ENCODE results near the gene PRG3.

PRG3 gene

GRCh38 chr11:57373146-57373545 lies 7.8 kb downstream of the PRG3 start:
- Histone ChIP-seq H3K4me2 (ENCODE audit: low read length) (no peak overlapping the region), H3K4me1 (ENCODE audit: low read length) (peaks cover 29% of the 10 kb centered on the region), H3K27ac (ENCODE audit: low read length) (no peak overlapping the region), H3K9ac (ENCODE audit: low read length) (no peak overlapping the region), H4K20me1 (ENCODE audit: insufficient read depth, low read length) (no peaks in the 10 kb centered on the region), H2AFZ (ENCODE audit: low read depth, low read length) (no peak overlapping the region), H3K4me3 (ENCODE audit: low read length) (no peak overlapping the region), H3K79me2 (ENCODE audit: low read length) (no peaks in the 10 kb centered on the region), H3K9me3 (ENCODE audit: insufficient read depth, low read length) (no peaks in the 10 kb centered on the region), H3K27me3 (ENCODE audit: low read depth, low read length) (peaks cover 13% of the 10 kb centered on the region; the same call in 1 of the 2 replicates), H3K36me3 (replicated peaks; ENCODE audit: low read depth, low read length) (no peaks in the 10 kb centered on the region)
- TF ChIP-seq CTCF (IDR thresholded peaks at IDR 0.05; ENCODE audit: low read depth, low read length) = no peak

- no peaks in the 10 kb centered on the region for H3K36me3 ChIP-seq (replicated peaks; ENCODE audit: low read depth, low read length)
- H3K4me3 ChIP-seq (ENCODE audit: low read length) = no peak overlapping the region
- no peaks in the 10 kb centered on the region for H3K27me3 ChIP-seq (ENCODE audit: low read depth, low read length)
- peaks cover 40% of the 10 kb centered on the region for H3K4me1 ChIP-seq (ENCODE audit: low read length)
- no peaks in the 10 kb centered on the region for H3K79me2 ChIP-seq (ENCODE audit: low read length)
- no peak overlapping the region for H2AFZ ChIP-seq (ENCODE audit: low read depth, low read length)
- no peak overlapping the region for H3K9ac ChIP-seq (ENCODE audit: low read length)
- no peak overlapping the region for H3K4me2 ChIP-seq (ENCODE audit: low read length)
- H3K9me3 ChIP-seq (ENCODE audit: insufficient read depth, low read length) = no peaks in the 10 kb centered on the region
- TF ChIP-seq EZH2phosphoT487 (IDR thresholded peaks at IDR 0.05; ENCODE audit: low read depth) = no peak
- TF ChIP-seq CTCF (IDR thresholded peaks at IDR 0.05; ENCODE audit: low read depth, low read length) = no peak
- H4K20me1 ChIP-seq (ENCODE audit: insufficient read depth, low read length) = no peaks in the 10 kb centered on the region
- H3K27ac ChIP-seq (ENCODE audit: low read length) = no peak overlapping the region
Measured at GRCh38 chr11:57370941-57371340, 10.0 kb downstream of the PRG3 start.

GRCh38 chr11:57370251-57370650 lies 10.7 kb downstream of the PRG3 start:
- Histone ChIP-seq H2AFZ (ENCODE audit: low read depth, low read length) (no peak overlapping the region), H3K4me2 (ENCODE audit: low read length) (no peak overlapping the region), H3K4me1 (ENCODE audit: low read length) (peaks cover 44% of the 10 kb centered on the region), H3K36me3 (replicated peaks; ENCODE audit: low read depth, low read length) (no peaks in the 10 kb centered on the region), H3K27me3 (ENCODE audit: low read depth, low read length) (no peaks in the 10 kb centered on the region), H3K4me3 (ENCODE audit: low read length) (no peak overlapping the region), H3K79me2 (ENCODE audit: low read length) (no peaks in the 10 kb centered on the region), H3K9ac (ENCODE audit: low read length) (no peak overlapping the region), H4K20me1 (ENCODE audit: insufficient read depth, low read length) (no peaks in the 10 kb centered on the region), H3K27ac (ENCODE audit: low read length) (no peak overlapping the region), H3K9me3 (ENCODE audit: insufficient read depth, low read length) (no peaks in the 10 kb centered on the region)
- no peak for TF ChIP-seq CTCF (IDR thresholded peaks at IDR 0.05; ENCODE audit: low read depth, low read length)
- TF ChIP-seq EZH2phosphoT487 (IDR thresholded peaks at IDR 0.05; ENCODE audit: low read depth) = no peak

- Histone ChIP-seq H3K27me3 (ENCODE audit: low read depth, low read length) (no peaks in the 10 kb centered on the region), H4K20me1 (ENCODE audit: insufficient read depth, low read length) (no peaks in the 10 kb centered on the region), H3K27ac (ENCODE audit: low read length) (no peak overlapping the region), H2AFZ (ENCODE audit: low read depth, low read length) (no peak overlapping the region), H3K36me3 (replicated peaks; ENCODE audit: low read depth, low read length) (no peaks in the 10 kb centered on the region), H3K9me3 (ENCODE audit: insufficient read depth, low read length) (no peaks in the 10 kb centered on the region), H3K4me1 (ENCODE audit: low read length) (peaks cover 38% of the 10 kb centered on the region), H3K4me3 (ENCODE audit: low read length) (no peak overlapping the region), H3K9ac (ENCODE audit: low read length) (no peak overlapping the region), H3K4me2 (ENCODE audit: low read length) (no peak overlapping the region), H3K79me2 (ENCODE audit: low read length) (no peaks in the 10 kb centered on the region)
- TF ChIP-seq EZH2phosphoT487 (IDR thresholded peaks at IDR 0.05; ENCODE audit: low read depth) (no peak), CTCF (IDR thresholded peaks at IDR 0.05; ENCODE audit: low read depth, low read length) (no peak)
Measured at GRCh38 chr11:57368845-57369232, 12.1 kb downstream of the PRG3 start.
